Hematopoietic multipotent progenitor cell (in vitro differentiated cells): ENCODE data around the gene OMP. TPM values are rescaled to one million over a fixed set of nuclear protein-coding genes. Genes with fewer than 3 reads are reported as not detected.
A peak's percentile ranks its signal among the peaks of the same experiment; 100 is the strongest.

Source experiments
- DNase-seq, 3 donors: peaks; one replicate each; pipeline ENCODE4 v3.0.0-alpha.2; 2011 to 2015; ENCODE audit warnings: low read depth in 2 of 3, low spot score in 2 of 3
- total RNA-seq: library from RNA; depleted of rRNA; stranded (reverse); fragments of >200 nt; gene quantifications from one replicate; pipeline ENCODE4 v1.2.3, GENCODE V29; 2012

The OMP gene
- total RNA-seq, 1 donor: not detected

DNA sequence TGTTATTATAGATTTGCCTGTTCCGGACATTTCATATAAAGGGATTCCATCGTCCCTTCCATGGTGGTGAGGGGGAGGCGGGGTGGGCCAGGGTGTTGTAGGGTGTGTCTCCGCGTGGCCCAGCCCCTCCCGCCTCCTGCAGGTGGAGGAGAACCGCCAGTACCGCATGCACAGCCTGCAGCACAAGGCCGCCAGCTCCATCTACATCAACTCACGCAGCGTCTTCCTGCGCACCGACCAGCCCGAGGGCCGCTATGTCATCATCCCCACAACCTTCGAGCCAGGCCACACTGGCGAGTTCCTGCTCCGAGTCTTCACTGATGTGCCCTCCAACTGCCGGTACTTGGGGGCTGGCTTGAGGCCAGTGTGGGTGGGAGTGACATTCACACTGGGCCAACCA lies 17.9 kb downstream of the OMP start:
- no peak for DNase-seq

DNA sequence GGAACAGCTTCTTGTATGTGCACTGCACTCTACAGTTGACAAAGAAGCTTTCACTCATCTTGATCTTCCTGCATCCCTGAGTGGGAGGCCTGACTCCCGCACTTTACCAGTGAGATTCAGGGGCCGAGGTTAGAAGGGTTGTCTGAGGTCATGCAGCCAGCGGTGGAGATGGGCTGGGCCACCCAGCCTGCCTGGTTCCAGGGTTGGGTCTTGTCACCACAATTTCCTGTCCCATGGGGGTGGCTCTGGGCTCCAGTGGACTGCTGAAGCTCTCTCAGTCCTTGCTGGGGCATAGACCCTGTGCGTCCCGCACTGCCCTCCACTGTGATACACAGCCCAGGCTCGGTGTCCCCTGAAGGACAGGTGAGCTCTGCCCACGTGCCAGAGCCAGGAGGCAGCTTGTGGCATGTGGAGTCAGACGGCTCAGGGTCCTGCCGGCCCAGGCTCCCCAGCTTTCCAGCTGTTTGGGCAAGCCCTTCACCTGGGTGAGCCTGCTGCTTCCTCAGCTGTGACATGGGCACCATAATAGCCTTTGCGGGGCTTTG lies 18.5 kb downstream of the OMP start:
- no peak for DNase-seq

DNA sequence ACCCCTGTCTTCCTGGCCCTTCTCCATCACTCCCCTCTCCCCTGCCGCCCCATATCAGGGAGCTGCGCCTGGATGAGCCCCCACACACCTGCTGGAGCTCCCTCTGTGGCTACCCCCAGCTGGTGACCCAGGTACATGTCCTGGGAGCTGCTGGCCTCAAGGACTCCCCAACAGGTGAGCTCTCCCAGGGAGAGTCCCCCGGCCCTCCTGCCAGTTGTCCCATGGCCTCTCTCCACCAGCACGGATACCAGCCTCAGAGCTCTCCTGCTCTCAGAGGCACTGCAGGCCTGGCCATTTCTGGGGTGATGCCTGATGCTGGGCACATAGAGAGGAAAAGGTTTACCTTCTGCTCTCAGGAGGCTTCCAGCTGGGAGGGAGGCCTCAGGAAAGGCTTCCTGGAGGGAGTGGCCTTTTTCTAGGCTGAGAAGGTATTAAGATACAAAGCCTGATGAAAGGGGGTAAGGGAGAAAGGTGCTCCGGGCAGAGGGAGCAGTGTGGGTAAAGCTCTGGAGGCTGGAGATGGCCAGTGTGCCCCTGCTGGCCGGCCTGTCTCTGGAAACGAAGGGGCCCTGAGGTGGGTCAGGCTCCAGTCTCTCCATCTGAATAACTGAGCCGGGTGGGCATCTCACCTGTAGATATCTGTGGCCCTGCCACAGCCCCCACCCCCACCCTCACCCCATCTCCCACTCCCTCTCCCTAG lies 19.4 kb downstream of the OMP start:
- no peak for DNase-seq

DNA sequence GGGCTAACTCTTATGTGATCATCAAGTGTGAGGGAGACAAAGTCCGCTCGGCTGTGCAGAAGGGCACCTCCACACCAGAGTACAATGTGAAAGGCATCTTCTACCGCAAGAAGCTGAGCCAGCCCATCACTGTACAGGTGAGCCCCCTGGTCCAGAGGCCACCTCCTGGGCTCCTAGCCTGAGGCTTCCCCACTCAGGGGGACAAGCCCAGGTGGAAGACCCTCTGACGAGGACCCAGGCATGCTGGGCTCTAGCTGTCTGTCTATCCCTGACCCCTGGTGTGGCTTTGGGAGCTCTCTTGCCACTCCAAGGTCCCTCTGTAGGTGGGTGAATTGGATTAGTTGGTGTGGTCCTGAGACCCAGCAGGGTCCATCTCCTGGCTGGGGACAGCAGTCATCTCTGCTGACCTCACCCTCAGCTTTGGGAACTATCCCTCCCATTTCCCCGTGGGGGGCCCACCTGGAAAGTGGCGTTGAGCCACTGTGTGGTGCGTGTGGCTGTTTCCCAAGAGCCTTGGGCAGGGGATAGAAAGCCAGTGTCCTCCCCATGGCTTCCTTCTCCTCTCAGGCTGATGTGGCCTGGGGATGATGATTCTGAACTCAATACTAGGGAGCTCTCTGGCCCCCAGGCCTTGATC lies 20.1 kb downstream of the OMP start:
- no peak for DNase-seq

DNA sequence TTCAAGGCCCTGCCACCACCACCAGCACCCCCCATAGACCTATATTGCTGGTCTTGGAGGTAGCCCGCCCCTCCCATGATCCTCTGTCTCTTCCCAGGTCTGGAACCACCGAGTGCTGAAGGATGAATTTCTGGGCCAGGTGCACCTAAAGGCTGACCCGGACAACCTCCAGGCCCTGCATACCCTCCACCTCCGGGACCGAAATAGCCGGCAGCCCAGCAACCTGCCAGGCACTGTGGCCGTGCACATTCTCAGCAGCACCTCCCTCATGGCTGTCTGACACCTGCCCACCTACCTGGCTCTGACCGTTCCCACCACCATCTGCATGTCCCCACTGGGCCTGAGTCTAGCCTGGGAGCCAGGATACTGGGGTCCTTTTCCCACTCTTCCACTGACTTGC lies 21.0 kb downstream of the OMP start:
- DNase-seq: no peak

DNA sequence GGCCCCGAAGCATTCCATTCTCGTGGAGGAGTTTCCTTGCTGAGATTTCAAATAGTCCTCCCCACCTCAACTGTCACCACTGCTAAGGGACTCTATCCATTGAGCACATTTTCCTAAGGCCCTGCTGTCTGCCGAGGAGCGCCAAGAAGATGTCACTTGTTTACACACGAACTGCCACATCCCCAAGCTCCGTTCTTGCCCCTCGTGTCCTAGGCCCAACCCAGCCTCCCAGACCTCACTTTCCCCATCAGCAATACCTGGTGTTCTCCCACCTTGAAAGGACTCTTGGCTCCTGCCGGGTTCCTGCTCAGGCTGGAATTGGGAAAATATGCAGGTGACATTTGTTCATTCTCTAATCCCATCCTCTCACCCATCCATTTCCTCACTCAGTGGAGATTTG lies 21.4 kb downstream of the OMP start:
- no peak for DNase-seq

DNA sequence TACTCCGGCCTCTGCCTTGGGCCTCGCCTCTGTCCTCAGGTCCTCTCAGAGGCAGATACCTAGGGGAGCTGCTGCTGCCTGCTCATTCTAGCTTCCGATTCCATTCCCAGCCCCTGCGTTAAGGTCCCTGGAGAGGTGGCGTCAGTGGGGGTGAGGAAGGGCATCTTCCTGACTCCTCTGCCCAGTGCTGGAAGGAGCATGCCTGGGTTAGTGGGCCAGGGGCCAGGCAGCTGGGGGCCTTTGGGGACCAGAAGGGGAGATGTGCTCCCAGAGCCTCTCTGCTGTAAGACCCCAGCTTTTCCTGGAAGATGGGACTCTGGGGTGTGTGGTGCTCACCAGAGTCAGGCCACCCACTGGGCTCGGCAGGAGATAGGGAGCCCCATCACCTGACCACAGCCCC lies 21.8 kb downstream of the OMP start:
- DNase-seq: no peak

DNA sequence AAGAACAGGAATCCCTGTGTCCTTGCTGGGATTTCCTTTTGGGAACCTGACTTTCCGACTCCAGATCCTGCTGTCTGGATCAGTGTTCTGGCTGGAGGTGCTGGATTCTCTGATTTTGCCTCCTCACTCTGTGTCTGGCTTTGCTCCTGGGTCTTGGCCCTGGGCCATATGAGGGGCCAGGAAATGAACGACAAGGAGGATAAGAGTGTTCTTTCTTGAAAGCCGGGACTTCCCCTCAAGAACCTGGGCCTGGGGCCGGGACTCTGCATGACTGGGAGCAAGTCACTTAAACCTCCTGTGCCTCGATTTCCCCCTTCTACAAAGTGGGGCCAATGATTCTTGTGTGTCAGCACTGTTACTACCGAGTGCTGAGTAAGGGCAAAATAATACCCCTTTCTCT lies 22.6 kb downstream of the OMP start:
- DNase-seq: peak in 2 of 3 donors; percentile 28 to 63

- no peak for DNase-seq
Measured at GRCh38 chr11:77125695-77126094, 23.1 kb downstream of the OMP start.

GRCh38 chr11:77126156-77126775 lies 23.6 kb downstream of the OMP start:
- DNase-seq: no peak

GRCh38 chr11:77126861-77127234 lies 24.2 kb downstream of the OMP start:
- no peak for DNase-seq

GRCh38 chr11:77127235-77127911 lies 24.7 kb downstream of the OMP start:
- DNase-seq: peak; percentile 39 to 72 (median 48)

GRCh38 chr11:77127920-77128691 lies 25.5 kb downstream of the OMP start, which contains the start of gene MYO7A:
MYO7A (plus strand) TSS chr11:77128246; CDS start chr11:77130635, 2,389 bp downstream.
- DNase-seq: no peak

DNA sequence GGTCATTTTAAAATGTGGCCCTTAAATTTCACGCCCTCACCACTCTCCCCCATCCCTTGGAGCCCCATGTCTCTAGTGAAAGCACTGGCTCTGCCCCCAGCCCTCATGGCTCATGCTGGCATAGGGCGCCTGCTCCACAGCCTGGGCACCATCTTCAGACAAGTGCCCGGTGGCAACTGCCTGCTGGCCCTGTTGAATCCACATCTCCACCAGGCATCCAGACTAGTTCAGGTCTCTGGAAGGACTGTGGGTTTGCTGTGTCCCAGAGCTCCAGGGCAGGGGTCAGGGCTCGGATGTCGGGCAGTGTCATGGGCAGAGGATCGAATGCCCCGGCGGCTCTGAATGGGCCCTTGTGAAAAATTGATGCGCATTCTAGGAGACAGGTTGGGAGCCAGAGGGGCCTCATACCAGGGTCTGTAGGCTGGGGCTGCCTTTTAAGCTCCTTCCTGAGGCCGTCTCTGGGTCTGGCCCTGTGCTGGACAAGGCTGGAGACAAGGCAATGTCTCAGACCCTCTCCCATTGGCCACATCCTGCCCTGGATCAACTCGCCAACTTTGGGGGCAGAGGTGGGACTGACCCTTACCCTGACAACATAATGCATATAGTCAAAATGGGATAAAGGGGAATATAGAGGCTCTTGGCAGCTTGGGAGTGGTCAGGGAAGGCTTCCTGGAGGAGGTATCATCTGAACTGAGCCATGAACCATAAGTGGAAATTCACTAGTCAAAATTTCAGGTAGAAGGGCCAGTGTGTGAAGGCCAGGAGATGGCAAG lies 26.6 kb downstream of the OMP start:
- no peak for DNase-seq

GRCh38 chr11:77129842-77130756 lies 27.5 kb downstream of the OMP start:
- no peak for DNase-seq

GRCh38 chr11:77130763-77131513 lies 28.3 kb downstream of the OMP start:
- no peak for DNase-seq

DNA sequence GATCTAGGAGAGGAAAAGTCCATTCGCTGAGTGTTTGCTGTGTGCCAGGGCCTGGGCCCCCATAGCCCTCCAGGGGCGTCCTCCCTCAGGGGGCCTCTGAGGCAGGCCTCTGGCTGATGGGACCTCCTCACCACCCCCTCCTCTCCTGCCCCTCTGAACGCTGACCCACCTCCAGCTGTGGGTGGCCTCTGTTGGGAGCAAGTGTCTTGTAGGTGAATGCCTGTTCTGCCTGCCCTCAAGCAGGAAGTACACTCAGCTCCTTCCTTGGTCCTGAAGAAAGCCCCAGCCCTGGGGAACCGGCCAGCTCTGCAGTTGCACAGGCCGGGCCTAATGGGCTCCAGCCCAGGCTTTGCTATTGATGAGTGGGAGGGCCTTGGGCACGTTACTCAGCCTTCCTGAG lies 28.9 kb downstream of the OMP start:
- DNase-seq: no peak

DNA sequence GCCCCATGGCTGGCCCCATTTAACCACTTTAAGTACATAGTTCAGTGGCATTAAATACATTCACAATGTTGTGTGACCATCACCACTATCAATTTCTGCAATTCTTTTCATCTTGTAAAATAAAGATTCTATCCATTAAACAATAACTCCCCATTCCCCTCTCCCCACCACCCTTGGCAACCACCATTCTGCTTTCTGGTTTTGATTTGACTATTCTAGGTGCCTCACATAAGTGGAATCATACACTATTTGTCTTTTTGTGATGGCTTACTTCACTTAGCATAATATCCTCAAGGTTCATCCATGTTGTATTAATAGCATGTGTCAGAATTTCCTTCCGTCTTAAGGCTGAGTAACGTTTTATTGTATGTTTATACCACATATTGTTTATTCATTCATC lies 32.4 kb downstream of the OMP start:
- DNase-seq: no peak
